Activated CD4-positive, alpha-beta T cell treated with anti-CD3 and anti-CD28 coated beads, Interleukin-2, amount 10 ng/mL, durations not matched to agents 7 days and 5 days (primary cell): Measurements from ENCODE around the gene DUSP6. TPM values are rescaled to one million over a fixed set of nuclear protein-coding genes. Genes with fewer than 3 reads are reported as not detected.

ENCODE experiments used
- CTCF ChIA-PET: fragments of 350-600 bp; sonication (Branson Sonifier 250); formaldehyde crosslinking; loops from one replicate; lab custom pipeline; 2021; ENCODE audit warnings: antibody characterized with exemption; lab: Charles Lee
- POLR2A ChIA-PET: fragments of 350-600 bp; sonication (Branson Sonifier 250); formaldehyde crosslinking; loops from one replicate; lab custom pipeline; 2021; ENCODE audit warnings: antibody characterized with exemption; lab: Charles Lee
- DNase-seq: peaks from one replicate; pipeline ENCODE4 v3.0.0-alpha.2; 2020
- H3K27ac Mint-ChIP-seq: one replicate; pipeline ENCODE4 v1.8.0; 2021; ENCODE audit warnings: mild to moderate bottlenecking, moderate library complexity, mixed read lengths
- H3K27me3 Mint-ChIP-seq: one replicate; pipeline ENCODE4 v1.8.0; 2021; ENCODE audit warnings: mixed read lengths
- H3K36me3 Mint-ChIP-seq: one replicate; pipeline ENCODE4 v1.8.0; 2021; ENCODE audit warnings: low read depth, mixed read lengths
- H3K4me1 Mint-ChIP-seq: one replicate; pipeline ENCODE4 v1.8.0; 2021; ENCODE audit warnings: mixed read lengths
- H3K4me3 Mint-ChIP-seq: one replicate; pipeline ENCODE4 v1.8.0; 2021; ENCODE audit warnings: mild to moderate bottlenecking, moderate library complexity, mixed read lengths
- H3K9me3 Mint-ChIP-seq: one replicate; pipeline ENCODE4 v1.8.0; 2021; ENCODE audit warnings: mixed read lengths
- total RNA-seq, 2 experiments: library from RNA; stranded (reverse); gene quantifications; one replicate each; pipeline ENCODE4 v1.2.3, GENCODE V29; 2021

DUSP6 gene
- total RNA-seq, 2 experiments from 2014 or later: 48.2 to 48.5 TPM

DNA sequence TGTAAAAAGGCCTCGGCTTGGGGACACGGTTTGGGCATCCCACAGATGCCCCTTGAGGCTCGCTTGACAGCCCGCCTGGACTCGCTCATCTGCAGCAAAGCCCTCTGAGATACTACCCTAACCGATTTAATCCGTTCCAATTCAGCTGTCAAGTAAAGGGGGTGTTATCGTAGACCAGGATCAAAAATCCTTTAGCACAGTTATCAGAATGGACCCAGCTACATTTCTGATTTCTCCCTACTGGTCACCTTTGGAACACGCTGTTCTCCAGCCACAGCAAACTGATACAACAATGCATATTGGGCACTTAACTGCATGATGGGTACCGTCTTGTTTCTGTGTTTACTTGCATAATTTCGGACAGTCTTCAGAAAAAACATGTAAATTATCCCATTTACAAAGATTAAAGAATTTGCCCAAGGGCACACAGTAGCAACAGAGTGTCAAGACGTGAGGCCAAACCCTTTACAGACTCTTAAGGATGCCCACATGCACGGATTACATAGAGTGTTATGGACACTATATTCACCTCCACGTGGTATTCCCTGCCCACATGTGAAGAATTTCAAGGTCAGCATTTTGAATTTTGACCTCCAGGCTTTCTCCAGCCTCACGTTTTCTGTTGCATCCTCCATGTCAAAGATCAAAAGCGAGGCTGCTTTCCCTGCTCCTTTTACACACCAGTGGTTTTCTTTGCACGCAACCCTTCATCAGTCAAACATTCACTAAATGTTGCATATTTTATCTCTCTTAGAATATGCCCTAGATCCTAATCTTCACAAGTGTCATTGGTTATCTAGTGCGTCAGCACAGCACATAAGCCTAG, 3.2 kb upstream of the DUSP6 start:
- CTCF ChIA-PET: interaction anchor here (1.0 to 1.6 kb wide), 2 partner anchors 20 to 336 kb away, joined by 4 to 5 read pairs; no protein-coding TSS in a partner anchor
- no peak for DNase-seq
- Mint-ChIP-seq H3K36me3 (peaks cover 8% of the 10 kb centered on the region), H3K4me3 (peak overlapping the region; percentile 98), H3K9me3 (no peaks in the 10 kb centered on the region), H3K4me1 (peaks cover 32% of the 10 kb centered on the region), H3K27ac (no peak overlapping the region), H3K27me3 (no peaks in the 10 kb centered on the region)
- POLR2A ChIA-PET: no interaction called here

DNA sequence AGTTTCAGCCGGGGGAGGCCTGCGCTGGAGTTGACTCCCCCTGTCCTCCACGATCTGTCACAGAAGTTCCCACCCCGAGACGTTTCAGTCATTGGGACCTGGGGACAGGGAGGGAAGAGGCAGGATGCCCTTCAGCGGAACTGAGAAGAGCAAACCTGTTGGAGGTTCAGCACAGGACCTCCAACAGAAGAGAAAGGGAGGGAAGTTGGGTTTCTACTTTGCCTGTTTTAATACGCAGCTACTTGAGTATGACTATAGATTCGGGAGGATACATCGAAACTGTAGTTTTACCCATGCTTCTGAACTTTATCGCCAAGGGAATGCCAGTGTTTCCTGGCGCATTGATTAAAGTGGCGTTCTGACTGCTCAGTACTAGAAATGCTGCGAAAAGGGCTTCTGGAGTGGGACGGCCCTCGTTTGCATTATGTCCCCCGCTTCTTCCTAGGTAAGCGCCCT, 2.3 kb upstream of the DUSP6 start:
- DNase-seq: no peak
- Mint-ChIP-seq H3K27ac (peak overlapping the region; percentile 93), H3K4me3 (peak overlapping the region; percentile 98), H3K4me1 (peaks cover 40% of the 10 kb centered on the region), H3K9me3 (no peaks in the 10 kb centered on the region), H3K27me3 (no peaks in the 10 kb centered on the region), H3K36me3 (peaks cover 15% of the 10 kb centered on the region)
- CTCF ChIA-PET: interaction anchor here (0.6 to 1.7 kb wide), 8 partner anchors 11 to 336 kb away, joined by 3 to 5 read pairs (median 3); no protein-coding TSS in a partner anchor
- POLR2A ChIA-PET: interaction anchor here (1.1 to 1.3 kb wide), 2 partner anchors 104 to 111 kb away, joined by 4 to 6 read pairs; no protein-coding TSS in a partner anchor

DNA sequence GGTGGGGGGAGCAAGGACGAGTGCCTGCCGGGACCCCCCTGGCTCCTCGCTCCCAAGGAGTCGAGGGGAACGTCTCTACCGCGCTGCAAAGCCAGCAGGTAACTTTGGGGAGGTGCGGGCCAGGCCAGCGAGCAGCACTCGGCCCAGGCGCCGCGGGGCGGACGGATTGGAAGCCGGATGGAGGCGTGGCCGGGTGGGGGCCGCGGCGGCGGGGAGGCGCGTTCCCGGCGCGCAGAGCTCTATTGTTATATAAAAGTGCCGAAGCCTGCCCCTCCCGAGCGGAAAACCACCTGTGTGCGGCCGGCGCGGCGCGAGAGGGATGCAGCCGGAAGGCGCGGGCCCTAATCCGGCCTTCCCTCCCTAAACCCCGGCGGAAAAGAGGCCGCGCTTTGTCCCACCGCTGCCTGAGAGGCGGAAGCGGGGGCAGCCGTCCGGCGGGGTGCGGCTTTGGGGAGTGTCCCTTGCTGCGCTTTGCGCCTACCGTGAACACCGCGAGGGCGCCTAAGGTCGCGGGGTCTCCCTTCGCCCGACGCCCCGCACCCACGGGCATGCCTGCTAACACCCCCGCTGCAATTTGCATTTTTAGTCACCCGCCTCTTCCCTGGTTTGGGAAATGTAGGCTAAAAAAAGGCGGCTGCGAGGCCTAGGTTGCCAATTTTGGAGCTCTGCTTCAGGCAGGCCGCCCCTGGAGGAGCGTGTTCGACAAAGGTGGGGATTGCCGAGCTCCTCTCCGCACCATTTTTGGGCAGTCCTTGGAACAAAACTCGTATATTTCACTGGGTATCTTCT, 1.7 kb upstream of the DUSP6 start:
- H3K4me3 Mint-ChIP-seq: peak overlapping the region; percentile 98
- POLR2A ChIA-PET: interaction anchor here (1.1 to 1.9 kb wide), 3 partner anchors 105 to 110 kb away, joined by 4 to 10 read pairs (median 6); no protein-coding TSS in a partner anchor
- H3K27ac Mint-ChIP-seq: peak overlapping the region; percentile 93
- H3K27me3 Mint-ChIP-seq: no peaks in the 10 kb centered on the region
- peaks cover 20% of the 10 kb centered on the region for H3K36me3 Mint-ChIP-seq
- H3K4me1 Mint-ChIP-seq: peaks cover 45% of the 10 kb centered on the region
- H3K9me3 Mint-ChIP-seq: no peaks in the 10 kb centered on the region
- CTCF ChIA-PET: interaction anchor here (0.6 to 1.7 kb wide), 11 partner anchors 11 to 335 kb away, joined by 3 to 5 read pairs (median 3); no protein-coding TSS in a partner anchor
- DNase-seq: peak; percentile 80

DNA sequence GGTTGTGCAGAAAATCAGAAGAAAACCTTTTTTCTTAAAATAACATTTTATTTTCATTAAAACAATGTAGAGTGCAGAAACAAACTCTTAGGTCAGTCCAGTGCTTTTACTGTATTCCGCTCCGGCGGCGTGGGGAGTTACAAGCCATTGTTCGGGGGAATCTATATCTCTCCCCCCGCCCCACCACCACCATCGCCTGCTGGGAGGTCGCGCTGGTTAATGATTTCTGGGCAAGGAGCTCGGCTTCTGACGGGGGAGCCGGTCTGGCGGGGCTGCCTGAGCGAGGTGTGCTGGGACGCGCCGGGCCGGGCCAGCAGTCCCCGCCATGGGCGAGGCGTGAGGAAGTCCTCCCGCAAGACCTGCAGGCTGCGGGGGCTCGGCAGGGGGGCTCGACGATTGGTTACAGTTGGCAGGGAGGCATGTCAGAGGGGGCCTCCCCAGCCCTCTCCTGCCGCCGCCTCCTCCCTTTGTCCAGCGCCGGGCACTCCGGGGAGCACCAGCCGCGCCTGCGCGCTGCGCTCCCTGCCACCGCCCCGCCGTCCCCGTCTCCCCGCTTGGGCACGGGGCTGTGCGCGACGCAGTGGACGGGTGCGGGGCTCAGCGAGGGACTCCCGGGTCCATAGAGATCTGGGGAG, 1.0 kb upstream of the DUSP6 start:
- CTCF ChIA-PET: interaction anchor here (0.9 to 1.8 kb wide), 9 partner anchors 20 to 336 kb away, joined by 3 to 7 read pairs (median 3); no protein-coding TSS in a partner anchor
- peak overlapping the region; percentile 98 for H3K4me3 Mint-ChIP-seq
- POLR2A ChIA-PET: interaction anchor here (1.0 to 1.9 kb wide), 5 partner anchors 106 to 185 kb away, joined by 3 to 10 read pairs (median 6); no protein-coding TSS in a partner anchor
- H3K9me3 Mint-ChIP-seq: no peaks in the 10 kb centered on the region
- H3K4me1 Mint-ChIP-seq: peaks cover 52% of the 10 kb centered on the region
- H3K27me3 Mint-ChIP-seq: no peaks in the 10 kb centered on the region
- no peak for DNase-seq
- peak overlapping the region; percentile 95 for H3K27ac Mint-ChIP-seq
- H3K36me3 Mint-ChIP-seq: peaks cover 26% of the 10 kb centered on the region

DNA sequence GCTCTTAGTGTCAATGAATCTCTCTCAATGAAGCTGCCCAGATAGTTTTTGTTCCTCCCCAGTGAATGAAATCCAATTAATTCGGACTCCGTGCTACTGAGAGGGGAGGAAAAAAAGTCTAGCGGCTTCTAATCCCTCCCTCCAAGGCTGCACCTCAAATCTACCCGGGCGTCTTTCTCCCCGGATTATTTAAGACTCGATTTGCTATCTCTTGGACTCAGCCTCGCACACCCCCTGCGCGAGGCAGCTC, 134 bp downstream of the DUSP6 start:
- ChIA-PET POLR2A (interaction anchor here (0.5 to 1.9 kb wide), 9 partner anchors 33 to 170 kb away, joined by 3 to 10 read pairs (median 4); no protein-coding TSS in a partner anchor), CTCF (interaction anchor here (0.8 to 2.0 kb wide), 15 partner anchors 13 to 335 kb away, joined by 3 to 11 read pairs (median 3); no protein-coding TSS in a partner anchor)
- H3K36me3 Mint-ChIP-seq: peaks cover 37% of the 10 kb centered on the region
- peaks cover 63% of the 10 kb centered on the region for H3K4me1 Mint-ChIP-seq
- peak overlapping the region; percentile 98 for H3K4me3 Mint-ChIP-seq
- no peaks in the 10 kb centered on the region for H3K9me3 Mint-ChIP-seq
- DNase-seq: no peak
- H3K27me3 Mint-ChIP-seq: no peaks in the 10 kb centered on the region
- peak overlapping the region; percentile 95 for H3K27ac Mint-ChIP-seq

DNA sequence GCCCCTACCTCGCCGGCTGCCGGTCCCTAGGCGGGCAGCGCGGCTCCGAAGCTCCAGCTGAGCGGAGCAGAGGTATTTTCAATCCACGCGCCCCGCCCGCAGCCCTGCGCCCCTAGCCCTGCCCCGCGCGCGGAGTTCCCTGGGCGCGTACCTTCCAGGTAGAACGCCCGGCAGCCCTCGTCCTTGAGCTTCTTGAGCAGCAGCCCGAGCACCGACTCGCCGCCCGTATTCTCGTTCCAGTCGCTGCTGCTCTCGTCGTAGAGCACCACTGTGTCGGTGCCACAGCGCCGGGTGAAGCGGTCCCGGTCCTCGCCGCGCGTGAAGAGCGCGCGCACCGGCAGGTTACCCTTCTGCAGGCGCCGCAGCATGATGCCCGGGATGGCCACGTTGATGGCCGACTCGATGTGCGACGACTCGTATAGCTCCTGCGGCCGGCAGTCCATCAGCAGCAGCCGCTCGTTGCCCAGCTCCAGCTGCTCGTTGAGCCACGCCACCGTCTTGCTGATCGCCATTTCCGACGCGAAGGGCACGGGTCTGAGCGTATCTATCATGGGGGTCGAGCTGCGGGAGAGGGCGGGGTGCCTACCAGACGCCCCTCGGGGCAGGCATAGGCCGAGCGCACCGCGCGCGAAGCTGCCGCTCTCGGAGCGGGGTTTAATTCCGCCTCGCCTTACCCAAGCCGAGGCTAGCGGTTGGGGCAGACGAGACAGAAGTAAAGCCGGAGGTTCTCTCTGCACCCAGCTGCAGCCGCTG, 636 bp downstream of the DUSP6 start:
- POLR2A ChIA-PET: interaction anchor here (0.6 to 1.9 kb wide), 7 partner anchors 83 to 126 kb away, joined by 3 to 10 read pairs (median 5); no protein-coding TSS in a partner anchor
- Mint-ChIP-seq H3K27ac (peak overlapping the region; percentile 95), H3K4me3 (peak overlapping the region; percentile 98), H3K4me1 (peaks cover 68% of the 10 kb centered on the region), H3K36me3 (peaks cover 39% of the 10 kb centered on the region), H3K27me3 (no peaks in the 10 kb centered on the region), H3K9me3 (no peaks in the 10 kb centered on the region)
- CTCF ChIA-PET: interaction anchor here (0.8 to 2.0 kb wide), 14 partner anchors 13 to 334 kb away, joined by 3 to 11 read pairs (median 3); no protein-coding TSS in a partner anchor
- DNase-seq: peak; percentile 46

DNA sequence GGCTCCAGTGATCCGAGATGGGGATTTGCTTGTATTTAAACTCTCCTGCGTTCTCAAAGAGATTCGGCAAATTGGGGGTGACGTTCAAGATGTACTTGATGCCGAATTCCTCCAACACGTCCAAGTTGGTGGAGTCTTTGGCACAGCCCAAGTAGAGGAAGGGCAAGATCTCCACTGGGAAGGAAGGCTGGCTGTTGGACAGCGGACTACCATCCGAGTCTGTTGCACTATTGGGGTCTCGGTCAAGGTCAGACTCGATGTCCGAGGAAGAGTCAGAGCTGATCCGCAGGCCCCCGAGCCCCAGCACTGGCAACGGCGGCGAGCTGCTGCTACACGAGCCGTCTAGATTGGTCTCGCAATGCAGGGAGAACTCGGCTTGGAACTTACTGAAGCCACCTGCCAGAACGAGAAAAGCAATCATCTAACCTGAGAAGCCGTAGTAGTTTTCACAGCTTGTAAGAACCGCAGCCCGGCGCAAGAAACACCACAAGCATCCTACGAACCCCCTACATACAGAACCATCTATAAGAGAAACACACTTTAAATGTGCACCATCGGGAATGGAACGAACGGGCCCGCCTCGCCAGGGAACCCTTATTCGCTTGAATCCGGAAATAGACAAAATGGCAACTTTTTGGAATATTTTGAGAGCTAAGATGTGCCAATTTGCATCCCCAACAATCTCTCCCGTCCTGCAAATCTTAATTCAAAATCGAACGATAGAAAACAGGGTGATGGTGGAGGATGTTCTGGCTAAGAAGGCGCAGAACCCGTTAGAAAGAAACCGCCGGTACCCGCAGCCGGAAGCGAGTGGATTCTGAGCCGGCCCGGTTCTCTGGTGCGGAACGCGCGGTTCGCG, 1.4 kb downstream of the DUSP6 start:
- peaks cover 42% of the 10 kb centered on the region for H3K36me3 Mint-ChIP-seq
- peak; percentile 33 for DNase-seq
- H3K27ac Mint-ChIP-seq: peak overlapping the region; percentile 95
- peaks cover 73% of the 10 kb centered on the region for H3K4me1 Mint-ChIP-seq
- H3K27me3 Mint-ChIP-seq: no peaks in the 10 kb centered on the region
- ChIA-PET POLR2A (no interaction called here), CTCF (interaction anchor here (0.6 to 2.0 kb wide), 14 partner anchors 12 to 334 kb away, joined by 3 to 11 read pairs (median 3); no protein-coding TSS in a partner anchor)
- no peaks in the 10 kb centered on the region for H3K9me3 Mint-ChIP-seq
- H3K4me3 Mint-ChIP-seq: peak overlapping the region; percentile 98

DNA sequence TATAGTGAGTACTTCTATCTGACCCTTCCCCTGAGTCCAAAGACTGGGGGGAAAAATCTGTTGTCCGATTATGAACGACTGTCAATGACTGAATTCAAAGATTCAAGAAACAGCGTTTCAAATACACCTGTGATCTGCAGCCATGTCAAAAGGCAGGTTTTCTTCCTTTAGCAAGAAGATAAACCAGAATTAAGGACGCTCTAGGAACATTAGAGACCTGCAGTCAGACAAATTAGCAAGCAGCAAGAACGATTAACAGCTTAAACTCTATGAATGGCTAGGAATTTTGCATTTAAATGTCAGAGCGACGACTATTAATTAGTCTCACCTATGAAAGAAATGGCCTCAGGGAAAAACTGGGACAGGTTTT, 2.1 kb downstream of the DUSP6 start:
- H3K4me3 Mint-ChIP-seq: peak overlapping the region; percentile 98

DNA sequence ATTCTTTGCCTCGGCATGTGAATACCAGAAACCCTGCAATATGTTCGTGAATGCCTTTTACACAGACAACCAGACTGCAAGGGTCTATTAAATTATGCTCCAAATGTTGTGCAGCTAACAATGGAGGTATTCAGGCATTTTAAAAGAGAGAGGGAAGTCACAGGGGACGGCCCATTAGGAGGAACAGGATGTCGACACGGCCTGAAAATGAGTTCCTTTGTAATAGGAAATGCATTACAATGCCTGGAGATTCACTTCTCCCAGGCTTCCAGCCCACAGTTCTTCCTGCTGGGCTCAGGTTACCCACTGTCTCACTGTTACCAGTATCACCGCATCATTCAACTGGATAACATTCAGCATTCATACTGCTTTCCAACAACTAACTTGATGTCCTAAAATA, 2.5 kb downstream of the DUSP6 start:
- Mint-ChIP-seq H3K4me1 (peaks cover 72% of the 10 kb centered on the region), H3K4me3 (peak overlapping the region; percentile 98), H3K9me3 (no peaks in the 10 kb centered on the region), H3K36me3 (peaks cover 42% of the 10 kb centered on the region), H3K27ac (peak overlapping the region; percentile 95), H3K27me3 (no peaks in the 10 kb centered on the region)
- ChIA-PET POLR2A (interaction anchor here (0.8 kb wide), 1 partner anchor 105 kb away, joined by 3 read pairs; no protein-coding TSS in a partner anchor), CTCF (interaction anchor here (1.0 to 1.2 kb wide), 2 partner anchors 97 to 111 kb away, joined by 3 to 4 read pairs; no protein-coding TSS in a partner anchor)
- no peak for DNase-seq

More for the DNA sequence above, 2.1 kb downstream of the DUSP6 start:
- H3K4me1 Mint-ChIP-seq: peaks cover 73% of the 10 kb centered on the region
- H3K36me3 Mint-ChIP-seq: peaks cover 42% of the 10 kb centered on the region
- no peaks in the 10 kb centered on the region for H3K27me3 Mint-ChIP-seq
- POLR2A ChIA-PET: no interaction called here
- peak overlapping the region; percentile 95 for H3K27ac Mint-ChIP-seq
- DNase-seq: no peak
- no peaks in the 10 kb centered on the region for H3K9me3 Mint-ChIP-seq
- CTCF ChIA-PET: interaction anchor here (0.6 to 1.2 kb wide), 4 partner anchors 23 to 112 kb away, joined by 3 to 4 read pairs (median 3); no protein-coding TSS in a partner anchor

DNA sequence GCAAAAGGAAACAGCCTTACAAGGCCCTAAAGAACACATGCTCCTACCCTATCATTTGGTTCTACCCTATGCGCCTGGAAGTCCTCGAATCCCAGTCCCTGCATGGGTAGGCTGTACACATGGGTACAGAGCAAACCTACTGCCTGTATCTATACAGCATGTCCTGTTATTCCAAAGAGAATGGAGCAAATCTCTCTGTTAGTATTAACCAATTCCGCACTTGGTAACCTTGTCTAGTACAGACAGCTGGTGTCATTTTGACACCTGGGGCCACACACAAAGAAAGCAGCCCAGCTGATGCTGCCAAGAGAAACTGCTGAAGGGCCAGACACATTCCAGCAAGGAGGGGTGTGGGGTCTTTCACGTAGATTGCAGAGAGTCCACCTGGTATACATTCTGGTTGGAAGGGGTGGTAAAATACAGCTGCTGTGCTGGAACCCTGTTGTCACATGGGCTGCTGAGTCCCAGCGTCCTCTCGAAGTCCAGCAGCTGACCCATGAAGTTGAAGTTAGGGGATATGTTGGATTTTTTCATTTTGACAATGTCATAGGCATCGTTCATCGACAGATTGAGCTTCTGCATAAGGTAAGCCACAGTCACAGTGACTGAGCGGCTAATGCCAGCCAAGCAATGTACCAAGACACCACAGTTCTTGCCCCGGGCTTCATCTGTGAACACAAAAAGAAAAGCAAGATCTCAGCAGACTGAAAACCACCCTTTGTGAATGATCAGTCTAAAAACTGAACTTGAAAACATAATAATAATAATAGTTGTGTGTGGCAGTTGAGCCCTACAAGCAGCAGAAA, 3.2 kb downstream of the DUSP6 start:
- POLR2A ChIA-PET: interaction anchor here (0.8 kb wide), 1 partner anchor 105 kb away, joined by 3 read pairs; no protein-coding TSS in a partner anchor
- peaks cover 42% of the 10 kb centered on the region for H3K36me3 Mint-ChIP-seq

More for the DNA sequence above, 3.2 kb downstream of the DUSP6 start:
- H3K27ac Mint-ChIP-seq: peak overlapping the region; percentile 74
- DNase-seq: no peak
- CTCF ChIA-PET: interaction anchor here (1.0 to 1.2 kb wide), 2 partner anchors 98 to 112 kb away, joined by 3 to 4 read pairs; no protein-coding TSS in a partner anchor
- peaks cover 70% of the 10 kb centered on the region for H3K4me1 Mint-ChIP-seq
- H3K9me3 Mint-ChIP-seq: no peaks in the 10 kb centered on the region
- peak overlapping the region; percentile 98 for H3K4me3 Mint-ChIP-seq
- no peaks in the 10 kb centered on the region for H3K27me3 Mint-ChIP-seq
